PC-9 (cell line): Measurements from ENCODE around the gene RBM33. TPM values are rescaled to one million over a fixed set of nuclear protein-coding genes. Genes with fewer than 3 reads are reported as not detected.

Experiments used
- BruUV-seq: library from RNA; stranded (reverse); fragments of 400-500 nt; replicated peaks from 2 replicates; lab custom pipeline; 2021; lab: Mats Ljungman, UMichigan
- CTCF ChIA-PET: fragments of 300-600 bp; sonication (Branson Sonifier 250); formaldehyde crosslinking; loops from one replicate; lab custom pipeline; 2022; ENCODE audit warnings: antibody characterized with exemption; lab: Charles Lee
- POLR2A ChIA-PET: fragments of 300-600 bp; sonication (Branson Sonifier 250); formaldehyde crosslinking; loops from one replicate; lab custom pipeline; 2022; ENCODE audit warnings: antibody characterized with exemption; ENCODE audit not compliant: unreplicated experiment; lab: Charles Lee
- DNase-seq, 2 experiments: peaks; one replicate each; pipeline versions ENCODE4 v3.0.0 to v3.0.0-alpha.2; 2015 to 2022; ENCODE audit warnings: mixed read lengths in 1 of 2
- H2AFZ ChIP-seq: fragments of 200-600 bp; sonication (generic); 2 replicates; pipeline ENCODE4 v1.8.1; 2017; ENCODE audit warnings: antibody characterized with exemption
- H3F3A ChIP-seq: fragments of 200-600 bp; sonication (generic); 2 replicates; pipeline ENCODE4 v1.8.1; 2017; ENCODE audit warnings: antibody characterized with exemption, mild to moderate bottlenecking, low read depth; ENCODE audit not compliant: insufficient read depth
- H3K27ac ChIP-seq: fragments of 200-600 bp; sonication (generic); 2 replicates; pipeline ENCODE4 v1.6.1; 2016; ENCODE audit warnings: mixed run types
- H3K27me3 ChIP-seq: fragments of 200-600 bp; sonication (generic); 2 replicates; pipeline ENCODE4 v1.6.1; 2016; ENCODE audit warnings: low read depth, mixed run types; ENCODE audit not compliant: insufficient read depth
- H3K36me3 ChIP-seq: fragments of 200-600 bp; sonication (generic); 2 replicates; pipeline ENCODE4 v1.6.1; 2016; ENCODE audit warnings: low read depth, mixed run types
- H3K4me1 ChIP-seq: fragments of 200-600 bp; sonication (generic); replicated peaks from 2 replicates; pipeline ENCODE4 v1.6.1; 2016; ENCODE audit warnings: mixed run types; ENCODE audit not compliant: insufficient read depth
- H3K4me2 ChIP-seq: fragments of 200-600 bp; sonication (generic); 2 replicates; pipeline ENCODE4 v1.6.1; 2017; ENCODE audit warnings: mixed run types
- H3K4me3 ChIP-seq: fragments of 200-600 bp; sonication (generic); 2 replicates; pipeline ENCODE4 v1.6.1; 2016; ENCODE audit warnings: mixed run types
- H3K79me2 ChIP-seq: fragments of 200-600 bp; sonication (generic); 2 replicates; pipeline ENCODE4 v1.6.1; 2017; ENCODE audit warnings: low read depth, mixed run types
- H3K9me2 ChIP-seq: fragments of 200-600 bp; sonication (generic); 2 replicates; pipeline ENCODE4 v1.8.1; 2017; ENCODE audit warnings: mild to moderate bottlenecking; ENCODE audit not compliant: insufficient read depth
- H3K9me3 ChIP-seq: fragments of 200-600 bp; sonication (generic); 2 replicates; pipeline ENCODE4 v1.8.1; 2016; ENCODE audit warnings: low read depth; ENCODE audit not compliant: insufficient read depth
- H4K20me1 ChIP-seq: fragments of 200-600 bp; sonication (generic); 2 replicates; pipeline ENCODE4 v1.8.1; 2017; ENCODE audit not compliant: insufficient read depth
- CTCF ChIP-seq: fragments of 200-600 bp; sonication (generic); conservative IDR thresholded peaks from 2 replicates; pipeline ENCODE4 v1.6.1; 2017; ENCODE audit warnings: mixed run types, antibody characterized with exemption, mild to moderate bottlenecking, moderate library complexity
- EZH2 ChIP-seq: fragments of 200-600 bp; sonication (generic); IDR thresholded peaks from 2 replicates; pipeline ENCODE4 v1.8.0; 2017; ENCODE audit warnings: antibody characterized with exemption, low read depth
- intact Hi-C: fragments of 100-400 bp; cut with micrococcal nuclease; formaldehyde crosslinking; loops from one replicate; pipeline ENCODE4 v1.10.0; 2022; ENCODE audit not compliant: unreplicated experiment
- total RNA-seq: library from RNA; stranded (reverse); gene quantifications from 2 replicates; pipeline ENCODE4 v1.2.3, GENCODE V29; 2021

The RBM33 gene
- total RNA-seq, 1 experiment from 2014 or later: 85.7 TPM

DNA sequence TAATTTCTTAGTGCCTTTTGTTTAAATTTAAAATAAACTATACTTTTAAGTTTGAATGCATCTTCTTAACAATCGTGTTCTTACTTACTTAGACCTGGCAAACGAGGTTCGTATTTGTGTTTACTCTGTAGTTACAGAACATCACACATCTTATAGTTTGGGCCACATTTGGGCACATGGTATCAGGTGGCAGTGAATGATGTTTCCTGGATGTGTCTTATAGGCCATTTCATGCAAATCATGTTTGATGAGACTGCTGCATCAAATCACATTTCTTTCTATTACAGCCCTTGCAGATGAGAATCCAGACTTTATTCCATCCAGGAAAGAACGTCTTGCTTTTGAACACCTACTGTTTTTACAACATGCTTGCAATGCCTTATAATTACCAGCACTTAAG, 78.5 kb downstream of the RBM33 start:
- Histone ChIP-seq H3K4me3 (no peak overlapping the region), H3K4me1 (no peaks in the 10 kb centered on the region), H3K36me3 (peaks cover 10% of the 10 kb centered on the region; the same call in 1 of the 2 replicates), H3K27ac (no peak overlapping the region), H3K79me2 (peaks cover 6% of the 10 kb centered on the region; the same call in 1 of the 2 replicates), H3K9me3 (no peaks in the 10 kb centered on the region), H4K20me1 (peaks cover 70% of the 10 kb centered on the region), H3K4me2 (no peak overlapping the region), H3K9me2 (no peaks in the 10 kb centered on the region), H3K27me3 (no peaks in the 10 kb centered on the region), H3F3A (peaks cover 4% of the 10 kb centered on the region), H2AFZ (no peak overlapping the region)
- TF ChIP-seq CTCF (no peak), EZH2 (no peak)
- intact Hi-C loops: no loop called here
- CTCF ChIA-PET: no interaction called here
- no TSS peak for BruUV-seq
- no peak for DNase-seq
- POLR2A ChIA-PET: interaction anchor here (0.7 kb wide), 1 partner anchor 14 kb away, joined by 4 read pairs; no protein-coding TSS in a partner anchor

DNA sequence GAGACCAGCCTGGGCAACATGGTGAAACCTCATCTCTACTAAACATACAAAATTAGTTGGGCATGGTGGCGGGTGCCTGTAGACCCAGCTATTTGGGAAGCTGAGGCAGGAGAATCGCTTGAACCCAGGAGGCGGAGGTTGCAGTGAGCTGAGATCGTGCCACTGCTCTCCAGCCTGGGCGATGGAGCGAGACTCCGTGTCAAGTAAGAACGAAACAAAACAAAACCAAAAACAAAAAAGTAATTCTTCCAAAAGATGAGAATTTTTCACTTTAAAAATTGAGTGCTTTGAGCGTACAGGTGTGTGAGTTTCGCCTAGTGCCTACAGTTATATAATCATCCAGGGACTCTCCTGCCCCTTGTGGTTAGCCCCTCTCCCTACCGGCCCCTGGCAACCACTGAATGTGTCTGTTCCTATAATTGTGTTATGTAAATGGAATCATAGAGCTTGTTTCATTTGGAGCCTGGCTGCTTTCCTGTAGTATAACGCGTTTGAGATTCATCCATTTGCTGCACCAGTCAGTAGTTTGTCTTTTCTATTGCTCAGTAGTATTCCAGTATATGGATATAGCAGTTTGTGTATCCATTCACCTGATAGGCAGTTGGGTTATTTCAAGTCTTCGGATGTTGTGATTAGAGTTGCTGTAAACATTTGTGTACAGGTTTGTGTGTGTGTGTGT, 80.0 kb downstream of the RBM33 start:
- H3K9me2 ChIP-seq: no peaks in the 10 kb centered on the region
- H3K36me3 ChIP-seq: 0 out of 2 replicates have a peak, but pooled peaks cover 4% of the 10 kb centered on the region
- peaks cover 62% of the 10 kb centered on the region for H4K20me1 ChIP-seq
- CTCF ChIA-PET: no interaction called here
- H3K4me1 ChIP-seq: no peaks in the 10 kb centered on the region
- no peak overlapping the region for H3K27ac ChIP-seq
- DNase-seq: no peak
- no peaks in the 10 kb centered on the region for H3K9me3 ChIP-seq
- H3F3A ChIP-seq: peaks cover 4% of the 10 kb centered on the region
- no peak overlapping the region for H3K4me3 ChIP-seq
- intact Hi-C loops: no loop called here
- no TSS peak for BruUV-seq
- H3K4me2 ChIP-seq: no peak overlapping the region
- no peaks in the 10 kb centered on the region for H3K27me3 ChIP-seq
- no peak overlapping the region for H2AFZ ChIP-seq
- TF ChIP-seq CTCF: peak; percentile 32; the same call in 1 of the 2 replicates
- no peak for TF ChIP-seq EZH2
- POLR2A ChIA-PET: no interaction called here
- peaks cover 6% of the 10 kb centered on the region; the same call in 1 of the 2 replicates for H3K79me2 ChIP-seq

GRCh38 chr7:155725006-155725355, 80.5 kb downstream of the RBM33 start:
- no TSS peak for BruUV-seq
- Histone ChIP-seq H3F3A (peaks cover 2% of the 10 kb centered on the region), H3K36me3 (0 out of 2 replicates have a peak, but pooled peaks cover 4% of the 10 kb centered on the region), H3K27me3 (no peaks in the 10 kb centered on the region), H3K27ac (no peak overlapping the region), H3K4me2 (no peak overlapping the region), H4K20me1 (peaks cover 60% of the 10 kb centered on the region), H3K4me3 (no peak overlapping the region), H3K9me2 (no peaks in the 10 kb centered on the region), H3K9me3 (no peaks in the 10 kb centered on the region), H2AFZ (no peak overlapping the region), H3K79me2 (peaks cover 6% of the 10 kb centered on the region; the same call in 1 of the 2 replicates), H3K4me1 (no peaks in the 10 kb centered on the region)
- ChIA-PET CTCF (no interaction called here), POLR2A (no interaction called here)
- TF ChIP-seq EZH2 (no peak), CTCF (no peak)
- no peak for DNase-seq
- intact Hi-C loops: no loop called here
